Smooth muscle cell (in vitro differentiated cells): Measurements from ENCODE around the gene MVK. TPM values are rescaled to one million over a fixed set of nuclear protein-coding genes. Genes with fewer than 3 reads are reported as not detected.

Source experiments
- DNase-seq: peaks from one replicate; lab custom pipeline; 2025; ENCODE audit not compliant: unreplicated experiment; lab: John Stamatoyannopoulos, UW
- H2AFZ ChIP-seq: fragments of 200-600 bp; sonication (generic); 2 replicates; pipeline ENCODE4 v1.6.0; 2016; ENCODE audit warnings: antibody characterized with exemption, low read depth, mild to moderate bottlenecking
- H3F3A ChIP-seq: fragments of 200-600 bp; sonication (generic); 2 replicates; pipeline ENCODE4 v1.6.0; 2017; ENCODE audit warnings: antibody characterized with exemption, low read depth
- H3K27ac ChIP-seq: fragments of 200-600 bp; sonication (generic); 2 replicates; pipeline ENCODE4 v1.5.1; 2016; ENCODE audit warnings: low read depth, mild to moderate bottlenecking
- H3K27me3 ChIP-seq: fragments of 200-600 bp; sonication (generic); 2 replicates; pipeline ENCODE4 v1.6.1; 2016; ENCODE audit warnings: low read depth, mild to moderate bottlenecking
- H3K36me3 ChIP-seq: fragments of 200-600 bp; sonication (generic); 2 replicates; pipeline ENCODE4 v1.5.1; 2016; ENCODE audit warnings: low read depth
- H3K4me1 ChIP-seq: fragments of 200-600 bp; sonication (generic); 2 replicates; pipeline ENCODE4 v1.5.1; 2016; ENCODE audit warnings: low read depth
- H3K4me2 ChIP-seq: fragments of 200-600 bp; sonication (generic); 2 replicates; pipeline ENCODE4 v1.6.0; 2016; ENCODE audit warnings: mild to moderate bottlenecking
- H3K4me3 ChIP-seq: fragments of 200-600 bp; sonication (generic); 2 replicates; pipeline ENCODE4 v1.5.1; 2016; ENCODE audit warnings: mild to moderate bottlenecking
- H3K79me2 ChIP-seq: fragments of 200-600 bp; sonication (generic); 2 replicates; pipeline ENCODE4 v1.6.0; 2016; ENCODE audit warnings: low read depth, mild to moderate bottlenecking
- H3K9ac ChIP-seq: fragments of 200-600 bp; sonication (generic); 2 replicates; pipeline ENCODE4 v1.6.0; 2016; ENCODE audit warnings: low read depth
- H3K9me3 ChIP-seq: fragments of 200-600 bp; sonication (generic); replicated peaks from 2 replicates; pipeline ENCODE4 v1.5.1; 2016; ENCODE audit warnings: low read depth
- H4K20me1 ChIP-seq: fragments of 200-600 bp; sonication (generic); 2 replicates; pipeline ENCODE4 v1.6.0; 2016; ENCODE audit warnings: low read depth
- WGBS: methylation state at CpG from one replicate; pipeline ENCODE4 v1.1.7; 2016; ENCODE audit warnings: low lambda C conversion rate; 5-methylcytosine and 5-hydroxymethylcytosine counted together
- polyA plus RNA-seq: library from polyadenylated mRNA; unstranded; fragments of >200 nt; fragmentation: Nextera tagmentation; extraction: Ambion mirVana; gene quantifications from 2 replicates; pipeline ENCODE4 v1.2.1, GENCODE V29; 2016
- total RNA-seq: library from RNA; depleted of rRNA; stranded (reverse); fragments of >200 nt; gene quantifications from 2 replicates; pipeline ENCODE4 v1.2.3, GENCODE V29; 2014
- TF ChIP-seq, protein P1 (sequence below): fragments of 200-600 bp; sonication (generic); IDR thresholded peaks from 2 replicates; pipeline ENCODE4 v1.5.1; 2017; ENCODE audit warnings: borderline replicate concordance, mild to moderate bottlenecking, antibody characterized with exemption; ENCODE audit not compliant: insufficient read depth, poor library complexity, severe bottlenecking

The MVK gene
- total and polyA plus RNA-seq, 2 experiments from 2014 or later, result 16.3 to 21.1 TPM

DNA sequence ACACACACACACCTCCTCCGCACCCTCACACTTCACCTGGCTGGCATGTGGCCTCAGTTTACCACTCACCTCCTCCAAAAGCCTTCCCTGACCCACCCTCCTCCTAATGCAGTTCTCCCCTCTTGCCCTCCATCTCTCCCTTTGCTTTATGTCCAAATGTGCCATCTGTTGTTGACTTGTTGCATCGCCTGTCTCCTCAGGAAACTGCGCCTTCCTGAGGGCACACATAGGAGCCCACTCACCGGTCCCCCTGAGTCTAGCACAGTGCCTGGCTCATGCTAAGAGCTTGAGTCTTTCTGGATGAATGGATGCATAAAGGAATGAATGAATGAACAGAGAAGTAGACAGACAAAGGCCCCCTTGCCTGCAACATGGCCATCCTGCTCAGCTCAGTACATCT is 34.0 kb downstream of the MVK start:
- no peaks in the 10 kb centered on the region for H3K36me3 ChIP-seq

DNA sequence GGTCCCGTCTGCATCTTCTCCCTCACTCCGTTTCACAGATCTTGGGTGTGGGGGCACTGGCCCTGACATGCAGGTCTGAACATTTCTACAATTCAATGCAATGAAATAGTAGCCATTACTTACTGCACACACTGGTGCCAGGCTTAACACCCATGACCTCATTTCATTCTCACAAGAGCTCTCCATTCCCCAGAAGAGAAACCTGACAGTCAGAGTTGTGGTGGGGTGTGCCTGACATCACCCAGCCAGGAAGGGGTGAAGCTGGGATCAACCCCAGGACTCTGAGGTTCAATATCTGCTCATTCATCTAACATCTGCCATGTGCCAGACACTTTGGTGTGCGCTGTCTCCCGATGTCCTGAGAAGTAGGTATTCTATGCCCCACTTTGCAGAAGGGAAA is 34.7 kb downstream of the MVK start:
- TF ChIP-seq, protein P1, sequence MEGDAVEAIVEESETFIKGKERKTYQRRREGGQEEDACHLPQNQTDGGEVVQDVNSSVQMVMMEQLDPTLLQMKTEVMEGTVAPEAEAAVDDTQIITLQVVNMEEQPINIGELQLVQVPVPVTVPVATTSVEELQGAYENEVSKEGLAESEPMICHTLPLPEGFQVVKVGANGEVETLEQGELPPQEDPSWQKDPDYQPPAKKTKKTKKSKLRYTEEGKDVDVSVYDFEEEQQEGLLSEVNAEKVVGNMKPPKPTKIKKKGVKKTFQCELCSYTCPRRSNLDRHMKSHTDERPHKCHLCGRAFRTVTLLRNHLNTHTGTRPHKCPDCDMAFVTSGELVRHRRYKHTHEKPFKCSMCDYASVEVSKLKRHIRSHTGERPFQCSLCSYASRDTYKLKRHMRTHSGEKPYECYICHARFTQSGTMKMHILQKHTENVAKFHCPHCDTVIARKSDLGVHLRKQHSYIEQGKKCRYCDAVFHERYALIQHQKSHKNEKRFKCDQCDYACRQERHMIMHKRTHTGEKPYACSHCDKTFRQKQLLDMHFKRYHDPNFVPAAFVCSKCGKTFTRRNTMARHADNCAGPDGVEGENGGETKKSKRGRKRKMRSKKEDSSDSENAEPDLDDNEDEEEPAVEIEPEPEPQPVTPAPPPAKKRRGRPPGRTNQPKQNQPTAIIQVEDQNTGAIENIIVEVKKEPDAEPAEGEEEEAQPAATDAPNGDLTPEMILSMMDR, result no peak
- no peak overlapping the region for H2AFZ ChIP-seq
- H3F3A ChIP-seq, result no peaks in the 10 kb centered on the region
- no peaks in the 10 kb centered on the region for H3K79me2 ChIP-seq
- no peak overlapping the region for H3K27ac ChIP-seq
- no peaks in the 10 kb centered on the region for H3K9me3 ChIP-seq
- no peak overlapping the region for H3K9ac ChIP-seq
- peaks cover 24% of the 10 kb centered on the region for H3K4me1 ChIP-seq
- no peaks in the 10 kb centered on the region for H3K27me3 ChIP-seq
- 81% methylated on average over 4 of the region's 4 CpGs for WGBS
- DNase-seq, result no peak
- H3K4me3 ChIP-seq, result no peak overlapping the region
- H4K20me1 ChIP-seq, result no peaks in the 10 kb centered on the region
- H3K36me3 ChIP-seq, result no peaks in the 10 kb centered on the region
- H3K4me2 ChIP-seq, result no peak overlapping the region

More for the DNA sequence above, 34.0 kb downstream of the MVK start:
- Histone ChIP-seq H3K4me2 (no peak overlapping the region), H2AFZ (no peak overlapping the region), H3K79me2 (no peaks in the 10 kb centered on the region), H3K9me3 (no peaks in the 10 kb centered on the region), H3K4me1 (peaks cover 23% of the 10 kb centered on the region), H3F3A (no peaks in the 10 kb centered on the region), H4K20me1 (no peaks in the 10 kb centered on the region), H3K9ac (no peak overlapping the region), H3K4me3 (no peak overlapping the region), H3K27me3 (no peaks in the 10 kb centered on the region), H3K27ac (no peak overlapping the region)
- no peak for DNase-seq
- 97% methylated on average over 3 of the region's 4 CpGs for WGBS
- TF ChIP-seq, protein P1, result no peak

- Histone ChIP-seq H3K9ac (no peak overlapping the region), H3K4me3 (no peak overlapping the region), H3K4me2 (no peak overlapping the region), H3K4me1 (peaks cover 30% of the 10 kb centered on the region), H3K36me3 (no peaks in the 10 kb centered on the region), H3K79me2 (no peaks in the 10 kb centered on the region), H3K27ac (no peak overlapping the region), H3K9me3 (no peaks in the 10 kb centered on the region), H2AFZ (no peak overlapping the region), H3K27me3 (no peaks in the 10 kb centered on the region), H4K20me1 (no peaks in the 10 kb centered on the region), H3F3A (no peaks in the 10 kb centered on the region)
- TF ChIP-seq, protein P1, result no peak
- WGBS, result 93% methylated on average over 3 of the region's 3 CpGs
- no peak for DNase-seq
Measured at GRCh38 chr12:109608793-109609192, 35.2 kb downstream of the MVK start.

GRCh38 chr12:109609342-109609741 is 35.7 kb downstream of the MVK start:
- no peaks in the 10 kb centered on the region for H3K27me3 ChIP-seq
- no peaks in the 10 kb centered on the region for H3F3A ChIP-seq
- no peak overlapping the region for H3K27ac ChIP-seq
- no peaks in the 10 kb centered on the region for H3K9me3 ChIP-seq
- H3K4me2 ChIP-seq, result no peak overlapping the region
- peaks cover 32% of the 10 kb centered on the region for H3K4me1 ChIP-seq
- no peak overlapping the region for H3K9ac ChIP-seq
- H3K79me2 ChIP-seq, result no peaks in the 10 kb centered on the region
- DNase-seq, result no peak
- no peak overlapping the region for H3K4me3 ChIP-seq
- no peaks in the 10 kb centered on the region for H4K20me1 ChIP-seq
- H3K36me3 ChIP-seq, result no peaks in the 10 kb centered on the region
- TF ChIP-seq, protein P1, result no peak
- 96% methylated on average over 2 of the region's 2 CpGs for WGBS
- H2AFZ ChIP-seq, result no peak overlapping the region
